HEK293 (cell line): Measurements from ENCODE around the gene RPN2.

Source experiments
- CTCF ChIA-PET: fragments of 350-600 bp; formaldehyde crosslinking; extraction: SDS; loops from one replicate; lab custom pipeline; 2021; ENCODE audit warnings: antibody characterized with exemption; lab: Yijun Ruan, JAX
- POLR2A ChIA-PET: fragments of 300-600 bp; formaldehyde crosslinking; extraction: SDS; loops from one replicate; lab custom pipeline; 2020; ENCODE audit warnings: antibody characterized with exemption, inconsistent platforms; lab: Yijun Ruan, JAX
- H3K27ac ChIP-seq: fragments of 200-500 bp; sonication (Bioruptor generic); 2 replicates; pipeline ENCODE4 v1.5.1; 2014; ENCODE audit warnings: low read depth, low read length, control low read depth, inconsistent platforms; ENCODE audit errors: extremely low read depth
- H3K36me3 ChIP-seq, 2 experiments: fragments of 200-500 bp in 1 of 2; sonication (Bioruptor generic) in 1 of 2; 1 replicate in 1 of 2; 2 replicates in 1 of 2; pipeline ENCODE4 v1.5.1; 2014 to 2017; ENCODE audit warnings: inconsistent platforms in 2 of 2, low read length in 2 of 2; ENCODE audit not compliant: control insufficient read depth in 2 of 2, insufficient read depth in 1 of 2
- H3K4me1 ChIP-seq: fragments of 200-500 bp; sonication (Bioruptor generic); 2 replicates; pipeline ENCODE4 v1.5.1; 2014; ENCODE audit warnings: mild to moderate bottlenecking, low read length, inconsistent platforms; ENCODE audit not compliant: control insufficient read depth, insufficient read depth
- H3K4me3 ChIP-seq: 2 replicates; pipeline ENCODE4 v1.5.1; 2011; ENCODE audit warnings: low read depth, mild to moderate bottlenecking, control low read depth, low read length, moderate library complexity
- H3K9me3 ChIP-seq: fragments of 200-500 bp; sonication (Bioruptor generic); 2 replicates; pipeline ENCODE4 v1.5.1; 2014; ENCODE audit warnings: low read depth, low read length, inconsistent platforms; ENCODE audit not compliant: control insufficient read depth, insufficient read depth
- GLIS1 ChIP-seq: fragments of 450-650 bp; formaldehyde crosslinking; IDR thresholded peaks from 2 replicates; pipeline ENCODE4 v1.5.1; 2016; ENCODE audit warnings: missing biosample characterization, missing genetic modification characterization
- HOXA7 ChIP-seq: sonication (generic); formaldehyde crosslinking; IDR thresholded peaks from 2 replicates; pipeline ENCODE4 v1.8.1; 2022; ENCODE audit warnings: missing genetic modification reagents, borderline replicate concordance
- TCF7L2 ChIP-seq: IDR thresholded peaks from 2 replicates; pipeline ENCODE4 v1.6.1; 2011; ENCODE audit warnings: low read depth, mild to moderate bottlenecking, inconsistent platforms, low read length, moderate library complexity, borderline replicate concordance
- ZFHX2 ChIP-seq: fragments of 450-650 bp; formaldehyde crosslinking; conservative IDR thresholded peaks from 2 replicates; pipeline ENCODE4 v1.5.1; 2016; ENCODE audit warnings: missing biosample characterization, missing genetic modification characterization
- ZNF146 ChIP-seq: fragments of 450-650 bp; formaldehyde crosslinking; IDR thresholded peaks from 2 replicates; pipeline ENCODE4 v1.5.1; 2016; ENCODE audit warnings: missing biosample characterization, missing genetic modification characterization
- ZNF174 ChIP-seq: fragments of 450-650 bp; formaldehyde crosslinking; IDR thresholded peaks from 2 replicates; pipeline ENCODE4 v1.5.0; 2017; ENCODE audit warnings: missing biosample characterization, mild to moderate bottlenecking, missing genetic modification characterization
- ZNF175 ChIP-seq: fragments of 450-650 bp; formaldehyde crosslinking; IDR thresholded peaks from 2 replicates; pipeline ENCODE4 v1.5.1; 2016; ENCODE audit warnings: missing biosample characterization, missing genetic modification characterization
- ZNF24 ChIP-seq: fragments of 450-650 bp; formaldehyde crosslinking; IDR thresholded peaks from 2 replicates; pipeline ENCODE4 v1.5.1; 2016; ENCODE audit warnings: missing biosample characterization, missing genetic modification characterization
- ZNF426 ChIP-seq: fragments of 450-650 bp; formaldehyde crosslinking; IDR thresholded peaks from 2 replicates; pipeline ENCODE4 v1.5.1; 2017; ENCODE audit warnings: missing biosample characterization, missing genetic modification characterization, mild to moderate bottlenecking, inconsistent platforms, moderate library complexity
- ZNF433 ChIP-seq: fragments of 450-650 bp; formaldehyde crosslinking; IDR thresholded peaks from 2 replicates; pipeline ENCODE4 v1.5.1; 2016; ENCODE audit warnings: missing biosample characterization, missing genetic modification characterization, low read depth
- ZNF510 ChIP-seq: fragments of 450-650 bp; formaldehyde crosslinking; IDR thresholded peaks from 2 replicates; pipeline ENCODE4 v1.5.1; 2018; ENCODE audit warnings: mild to moderate bottlenecking, missing genetic modification characterization, missing biosample characterization; ENCODE audit not compliant: insufficient replicate concordance
- ZNF521 ChIP-seq: fragments of 450-650 bp; formaldehyde crosslinking; IDR thresholded peaks from 2 replicates; pipeline ENCODE4 v1.5.1; 2017; ENCODE audit warnings: missing biosample characterization, mild to moderate bottlenecking, missing genetic modification characterization
- ZNF555 ChIP-seq: fragments of 450-650 bp; formaldehyde crosslinking; conservative IDR thresholded peaks from 2 replicates; pipeline ENCODE4 v1.5.1; 2017; ENCODE audit warnings: missing biosample characterization, mild to moderate bottlenecking, missing genetic modification characterization, inconsistent platforms
- ZNF610 ChIP-seq: fragments of 450-650 bp; formaldehyde crosslinking; IDR thresholded peaks from 2 replicates; pipeline ENCODE4 v1.5.1; 2016; ENCODE audit warnings: missing biosample characterization, missing genetic modification characterization, borderline replicate concordance
- ZNF792 ChIP-seq: fragments of 450-650 bp; formaldehyde crosslinking; IDR thresholded peaks from 2 replicates; pipeline ENCODE4 v1.5.1; 2016; ENCODE audit warnings: missing biosample characterization, missing genetic modification characterization
- TF ChIP-seq, protein P1 (sequence below): fragments of 450-650 bp; formaldehyde crosslinking; optimal IDR thresholded peaks from 2 replicates; pipeline ENCODE3; 2016; ENCODE audit warnings: missing biosample characterization, mild to moderate bottlenecking, missing genetic modification characterization
- TF ChIP-seq, protein P2 (sequence below): fragments of 450-650 bp; formaldehyde crosslinking; IDR thresholded peaks from 2 replicates; pipeline ENCODE4 v1.5.1; 2016; ENCODE audit warnings: missing biosample characterization, missing genetic modification characterization
- TF ChIP-seq, protein P3 (sequence below): fragments of 450-650 bp; formaldehyde crosslinking; IDR thresholded peaks from 2 replicates; pipeline ENCODE4 v1.5.1; 2016; ENCODE audit warnings: missing biosample characterization, missing genetic modification characterization, borderline replicate concordance
- TF ChIP-seq, protein P4 (sequence below): fragments of 450-650 bp; formaldehyde crosslinking; IDR thresholded peaks from 2 replicates; pipeline ENCODE4 v1.5.1; 2016; ENCODE audit warnings: missing biosample characterization, missing genetic modification characterization
- TF ChIP-seq, protein P5 (sequence below): fragments of 450-650 bp; formaldehyde crosslinking; IDR thresholded peaks from 2 replicates; pipeline ENCODE4 v1.5.1; 2016; ENCODE audit warnings: missing biosample characterization, missing genetic modification characterization, low read depth
- TF ChIP-seq, protein P6 (sequence below): fragments of 450-650 bp; formaldehyde crosslinking; IDR thresholded peaks from 2 replicates; pipeline ENCODE4 v1.5.1; 2016; ENCODE audit warnings: missing biosample characterization, missing genetic modification characterization

RPN2 gene

DNA sequence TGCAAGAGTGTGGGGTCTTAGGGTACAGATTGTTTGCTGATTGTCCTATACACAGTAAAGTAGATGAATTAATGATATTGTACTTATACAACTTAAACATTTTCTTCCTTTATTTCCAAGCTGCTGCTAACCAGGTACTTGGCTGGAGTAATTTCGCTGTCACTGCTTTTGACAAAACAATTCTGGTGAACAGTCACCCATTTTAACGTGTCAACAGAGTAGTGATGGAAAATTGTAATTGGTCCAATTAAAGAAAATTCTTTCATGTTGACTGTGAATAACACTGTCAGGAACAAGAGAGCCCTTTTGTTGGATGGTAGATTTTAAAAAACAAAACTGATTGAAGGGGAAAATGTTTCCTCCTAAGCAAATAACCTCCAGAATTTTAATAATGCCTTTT, 26.7 kb downstream of the RPN2 start (continued):
- TF ChIP-seq, protein P1, sequence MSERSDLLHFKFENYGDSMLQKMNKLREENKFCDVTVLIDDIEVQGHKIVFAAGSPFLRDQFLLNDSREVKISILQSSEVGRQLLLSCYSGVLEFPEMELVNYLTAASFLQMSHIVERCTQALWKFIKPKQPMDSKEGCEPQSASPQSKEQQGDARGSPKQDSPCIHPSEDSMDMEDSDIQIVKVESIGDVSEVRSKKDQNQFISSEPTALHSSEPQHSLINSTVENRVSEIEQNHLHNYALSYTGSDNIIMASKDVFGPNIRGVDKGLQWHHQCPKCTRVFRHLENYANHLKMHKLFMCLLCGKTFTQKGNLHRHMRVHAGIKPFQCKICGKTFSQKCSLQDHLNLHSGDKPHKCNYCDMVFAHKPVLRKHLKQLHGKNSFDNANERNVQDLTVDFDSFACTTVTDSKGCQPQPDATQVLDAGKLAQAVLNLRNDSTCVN (tag by site-specific recombination): no peak

DNA sequence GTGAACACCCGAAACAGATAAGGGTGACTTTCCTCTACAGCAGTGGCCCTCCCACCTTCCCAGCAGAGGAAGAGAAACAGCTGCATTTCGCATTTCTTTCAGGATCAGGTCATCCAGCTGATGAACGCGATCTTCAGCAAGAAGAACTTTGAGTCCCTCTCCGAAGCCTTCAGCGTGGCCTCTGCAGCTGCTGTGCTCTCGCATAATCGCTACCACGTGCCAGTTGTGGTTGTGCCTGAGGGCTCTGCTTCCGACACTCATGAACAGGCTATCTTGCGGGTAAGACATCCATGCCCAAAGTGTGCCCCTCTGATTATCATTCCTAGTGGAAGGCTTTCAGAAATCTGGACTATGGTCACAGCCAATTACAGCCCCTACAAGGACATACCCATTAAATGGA, 28.0 kb downstream of the RPN2 start:
- no peak for TF ChIP-seq ZNF175 (tag by site-specific recombination)
- TF ChIP-seq ZNF510: no peak
- no peak for TF ChIP-seq ZNF792
- TF ChIP-seq, protein P2, sequence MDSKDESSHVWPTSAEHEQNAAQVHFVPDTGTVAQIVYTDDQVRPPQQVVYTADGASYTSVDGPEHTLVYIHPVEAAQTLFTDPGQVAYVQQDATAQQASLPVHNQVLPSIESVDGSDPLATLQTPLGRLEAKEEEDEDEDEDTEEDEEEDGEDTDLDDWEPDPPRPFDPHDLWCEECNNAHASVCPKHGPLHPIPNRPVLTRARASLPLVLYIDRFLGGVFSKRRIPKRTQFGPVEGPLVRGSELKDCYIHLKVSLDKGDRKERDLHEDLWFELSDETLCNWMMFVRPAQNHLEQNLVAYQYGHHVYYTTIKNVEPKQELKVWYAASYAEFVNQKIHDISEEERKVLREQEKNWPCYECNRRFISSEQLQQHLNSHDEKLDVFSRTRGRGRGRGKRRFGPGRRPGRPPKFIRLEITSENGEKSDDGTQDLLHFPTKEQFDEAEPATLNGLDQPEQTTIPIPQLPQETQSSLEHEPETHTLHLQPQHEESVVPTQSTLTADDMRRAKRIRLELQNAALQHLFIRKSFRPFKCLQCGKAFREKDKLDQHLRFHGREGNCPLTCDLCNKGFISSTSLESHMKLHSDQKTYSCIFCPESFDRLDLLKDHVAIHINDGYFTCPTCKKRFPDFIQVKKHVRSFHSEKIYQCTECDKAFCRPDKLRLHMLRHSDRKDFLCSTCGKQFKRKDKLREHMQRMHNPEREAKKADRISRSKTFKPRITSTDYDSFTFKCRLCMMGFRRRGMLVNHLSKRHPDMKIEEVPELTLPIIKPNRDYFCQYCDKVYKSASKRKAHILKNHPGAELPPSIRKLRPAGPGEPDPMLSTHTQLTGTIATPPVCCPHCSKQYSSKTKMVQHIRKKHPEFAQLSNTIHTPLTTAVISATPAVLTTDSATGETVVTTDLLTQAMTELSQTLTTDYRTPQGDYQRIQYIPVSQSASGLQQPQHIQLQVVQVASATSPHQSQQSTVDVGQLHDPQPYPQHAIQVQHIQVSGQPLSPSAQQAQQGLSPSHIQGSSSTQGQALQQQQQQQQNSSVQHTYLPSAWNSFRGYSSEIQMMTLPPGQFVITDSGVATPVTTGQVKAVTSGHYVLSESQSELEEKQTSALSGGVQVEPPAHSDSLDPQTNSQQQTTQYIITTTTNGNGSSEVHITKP (tag by site-specific recombination): no peak
- TF ChIP-seq, protein P3, sequence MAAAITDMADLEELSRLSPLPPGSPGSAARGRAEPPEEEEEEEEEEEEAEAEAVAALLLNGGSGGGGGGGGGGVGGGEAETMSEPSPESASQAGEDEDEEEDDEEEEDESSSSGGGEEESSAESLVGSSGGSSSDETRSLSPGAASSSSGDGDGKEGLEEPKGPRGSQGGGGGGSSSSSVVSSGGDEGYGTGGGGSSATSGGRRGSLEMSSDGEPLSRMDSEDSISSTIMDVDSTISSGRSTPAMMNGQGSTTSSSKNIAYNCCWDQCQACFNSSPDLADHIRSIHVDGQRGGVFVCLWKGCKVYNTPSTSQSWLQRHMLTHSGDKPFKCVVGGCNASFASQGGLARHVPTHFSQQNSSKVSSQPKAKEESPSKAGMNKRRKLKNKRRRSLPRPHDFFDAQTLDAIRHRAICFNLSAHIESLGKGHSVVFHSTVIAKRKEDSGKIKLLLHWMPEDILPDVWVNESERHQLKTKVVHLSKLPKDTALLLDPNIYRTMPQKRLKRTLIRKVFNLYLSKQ: no peak
- no peak for TF ChIP-seq HOXA7 (CRISPR knock-in tag)
- no peak for TF ChIP-seq ZNF610 (tag by site-specific recombination)
- TF ChIP-seq, protein P4, sequence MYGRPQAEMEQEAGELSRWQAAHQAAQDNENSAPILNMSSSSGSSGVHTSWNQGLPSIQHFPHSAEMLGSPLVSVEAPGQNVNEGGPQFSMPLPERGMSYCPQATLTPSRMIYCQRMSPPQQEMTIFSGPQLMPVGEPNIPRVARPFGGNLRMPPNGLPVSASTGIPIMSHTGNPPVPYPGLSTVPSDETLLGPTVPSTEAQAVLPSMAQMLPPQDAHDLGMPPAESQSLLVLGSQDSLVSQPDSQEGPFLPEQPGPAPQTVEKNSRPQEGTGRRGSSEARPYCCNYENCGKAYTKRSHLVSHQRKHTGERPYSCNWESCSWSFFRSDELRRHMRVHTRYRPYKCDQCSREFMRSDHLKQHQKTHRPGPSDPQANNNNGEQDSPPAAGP: no peak
- TF ChIP-seq ZNF24 (tag by site-specific recombination): no peak
- TF ChIP-seq ZNF146 (tag by site-specific recombination): no peak
- TF ChIP-seq ZNF426 (tag by site-specific recombination): no peak
- no peak for TF ChIP-seq GLIS1 (tag by site-specific recombination)
- no peak for TF ChIP-seq ZNF433 (tag by site-specific recombination)
- TF ChIP-seq, protein P5, sequence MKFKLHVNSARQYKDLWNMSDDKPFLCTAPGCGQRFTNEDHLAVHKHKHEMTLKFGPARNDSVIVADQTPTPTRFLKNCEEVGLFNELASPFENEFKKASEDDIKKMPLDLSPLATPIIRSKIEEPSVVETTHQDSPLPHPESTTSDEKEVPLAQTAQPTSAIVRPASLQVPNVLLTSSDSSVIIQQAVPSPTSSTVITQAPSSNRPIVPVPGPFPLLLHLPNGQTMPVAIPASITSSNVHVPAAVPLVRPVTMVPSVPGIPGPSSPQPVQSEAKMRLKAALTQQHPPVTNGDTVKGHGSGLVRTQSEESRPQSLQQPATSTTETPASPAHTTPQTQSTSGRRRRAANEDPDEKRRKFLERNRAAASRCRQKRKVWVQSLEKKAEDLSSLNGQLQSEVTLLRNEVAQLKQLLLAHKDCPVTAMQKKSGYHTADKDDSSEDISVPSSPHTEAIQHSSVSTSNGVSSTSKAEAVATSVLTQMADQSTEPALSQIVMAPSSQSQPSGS (tag by site-specific recombination): no peak
- TF ChIP-seq ZNF555 (tag by site-specific recombination): no peak
- no peak for TF ChIP-seq ZNF174 (tag by site-specific recombination)
- TF ChIP-seq, protein P6, sequence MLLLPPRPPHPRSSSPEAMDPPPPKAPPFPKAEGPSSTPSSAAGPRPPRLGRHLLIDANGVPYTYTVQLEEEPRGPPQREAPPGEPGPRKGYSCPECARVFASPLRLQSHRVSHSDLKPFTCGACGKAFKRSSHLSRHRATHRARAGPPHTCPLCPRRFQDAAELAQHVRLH (tag by site-specific recombination): no peak
- TF ChIP-seq ZFHX2 (tag by site-specific recombination): no peak
- TF ChIP-seq TCF7L2: no peak
- no peak for TF ChIP-seq ZNF521
- TF ChIP-seq, all 188 proteins: peak for 0
- CTCF ChIA-PET: interaction anchor here (0.7 kb wide), 1 partner anchor 12 kb away, joined by 3 read pairs; no protein-coding TSS in a partner anchor
- H3K4me3 ChIP-seq: no peak overlapping the region
- POLR2A ChIA-PET: no interaction called here
- H3K4me1 ChIP-seq: no peaks in the 10 kb centered on the region
- peaks cover 61 to 83% of the 10 kb centered on the region in 2 experiments for H3K36me3 ChIP-seq
- H3K27ac ChIP-seq: no peak overlapping the region
- no peaks in the 10 kb centered on the region for H3K9me3 ChIP-seq
